Activated CD8-positive, alpha-beta memory T cell treated with anti-CD3 and anti-CD28 coated beads for 4 hours (primary cell): ENCODE results near the gene ZNF335.
"Not testable (repeated sequence)": the region's sequence is repeated elsewhere in the genome, so short reads cannot be mapped to it uniquely, and the experiment has no call there.

Experiments used
- DNase-seq, 2 donors: peaks; one replicate each; pipeline ENCODE4 v3.0.0-alpha.2; 2020; ENCODE audit warnings: low read depth in 2 of 2

ZNF335 gene

GRCh38 chr20:46004187-46004586 is 32.2 kb upstream of the ZNF335 start:
- DNase-seq: no peak

- no peak for DNase-seq
Measured at GRCh38 chr20:46002008-46002407, 30.0 kb upstream of the ZNF335 start.

- no peak for DNase-seq
Measured at GRCh38 chr20:46001498-46001897, 29.5 kb upstream of the ZNF335 start.

- DNase-seq: no peak
Measured at GRCh38 chr20:46000262-46000996, 28.4 kb upstream of the ZNF335 start.

GRCh38 chr20:45999557-46000261 is 27.7 kb upstream of the ZNF335 start:
- no peak for DNase-seq

GRCh38 chr20:45998761-45999160 is 26.8 kb upstream of the ZNF335 start:
- no peak for DNase-seq

- DNase-seq: no peak
Measured at GRCh38 chr20:45998337-45998736, 26.3 kb upstream of the ZNF335 start.

GRCh38 chr20:45997187-45997586 is 25.2 kb upstream of the ZNF335 start:
- no peak for DNase-seq

GRCh38 chr20:45995495-45996097 is 23.6 kb upstream of the ZNF335 start:
- not testable (repeated sequence) for DNase-seq

GRCh38 chr20:45994761-45995493 is 22.9 kb upstream of the ZNF335 start:
- DNase-seq: no peak

GRCh38 chr20:45993197-45993951 is 21.4 kb upstream of the ZNF335 start:
- DNase-seq: no peak

- no peak for DNase-seq
Measured at GRCh38 chr20:45991616-45992015, 19.6 kb upstream of the ZNF335 start.

- DNase-seq: not testable (repeated sequence)
Measured at GRCh38 chr20:45988830-45989229, 16.8 kb upstream of the ZNF335 start.

- peak in 1 of 2 donors; percentile 46 for DNase-seq
Measured at GRCh38 chr20:45987108-45987780, 15.2 kb upstream of the ZNF335 start.

- no peak for DNase-seq
Measured at GRCh38 chr20:45985573-45985972, 13.6 kb upstream of the ZNF335 start.

GRCh38 chr20:45983279-45983743 is 11.3 kb upstream of the ZNF335 start:
- no peak for DNase-seq

GRCh38 chr20:45981261-45981660 is 9.3 kb upstream of the ZNF335 start:
- DNase-seq: no peak

GRCh38 chr20:45976086-45976485 is 4.1 kb upstream of the ZNF335 start:
- no peak for DNase-seq

- DNase-seq: no peak
Measured at GRCh38 chr20:45975686-45976085, 3.7 kb upstream of the ZNF335 start.

- no peak for DNase-seq
Measured at GRCh38 chr20:45974896-45975565, 3.0 kb upstream of the ZNF335 start.
